CD4-positive, alpha-beta T cell (primary cell): ENCODE results near the gene RELL2. TPM values are rescaled to one million over a fixed set of nuclear protein-coding genes. Genes with fewer than 3 reads are reported as not detected.

ENCODE experiments used
- ATAC-seq: fragments of 200-7000 bp; cut with Tn5 transposase; one replicate; pipeline ENCODE4 v1.10.0; 2022; ENCODE audit warnings: mild to moderate bottlenecking; ENCODE audit not compliant: poor library complexity
- CTCF ChIA-PET: fragments of 350-600 bp; sonication (Branson Sonifier 250); formaldehyde crosslinking; loops from one replicate; lab custom pipeline; 2021; ENCODE audit warnings: antibody characterized with exemption, inconsistent platforms; lab: Charles Lee
- POLR2A ChIA-PET: fragments of 350-600 bp; sonication (Branson Sonifier 250); formaldehyde crosslinking; loops from one replicate; lab custom pipeline; 2021; ENCODE audit warnings: antibody characterized with exemption, inconsistent platforms; lab: Charles Lee
- DNase-seq, 14 experiments: peaks; one replicate each; pipeline ENCODE4 v3.0.0-alpha.2; 2013 to 2020; ENCODE audit warnings: mixed read lengths in 2 of 14
- H3K27ac ChIP-seq, 2 donors: one replicate each; pipeline versions ENCODE4 v1.5.1 to v1.7.0; 2013; ENCODE audit warnings: low read length in 2 of 2, low read depth in 1 of 2, mild to moderate bottlenecking in 1 of 2
- H3K27me3 ChIP-seq, 2 experiments: 1 replicate in 1 of 2; 2 replicates in 1 of 2; pipeline versions ENCODE4 v1.6.1 to v1.7.0; 2013; ENCODE audit warnings: low read length in 2 of 2, control low read depth in 1 of 2, mild to moderate bottlenecking in 1 of 2, moderate library complexity in 1 of 2; ENCODE audit not compliant: insufficient read depth in 2 of 2, control insufficient read depth in 1 of 2
- H3K36me3 ChIP-seq: one replicate; pipeline ENCODE4 v1.6.1; 2013; ENCODE audit warnings: low read length, control low read depth; ENCODE audit not compliant: insufficient read depth
- H3K4me1 ChIP-seq: one replicate; pipeline ENCODE4 v1.6.1; 2013; ENCODE audit warnings: low read length, control low read depth; ENCODE audit not compliant: insufficient read depth
- H3K4me3 ChIP-seq: one replicate; pipeline ENCODE4 v1.5.1; 2013; ENCODE audit warnings: mild to moderate bottlenecking, low read length, moderate library complexity
- H3K9me3 ChIP-seq, 2 experiments: 1 replicate in 1 of 2; 2 replicates in 1 of 2; pipeline versions ENCODE4 v1.6.1 to v1.7.0; 2013; ENCODE audit warnings: low read length in 2 of 2, mild to moderate bottlenecking in 2 of 2, control low read depth in 1 of 2, moderate library complexity in 1 of 2; ENCODE audit not compliant: control insufficient read depth in 1 of 2, insufficient read depth in 1 of 2
- H3K27ac Mint-ChIP-seq: one replicate; pipeline ENCODE4 v1.8.0; 2020; ENCODE audit warnings: mixed read lengths
- H3K27me3 Mint-ChIP-seq: one replicate; pipeline ENCODE4 v1.8.0; 2021; ENCODE audit warnings: mixed read lengths
- H3K36me3 Mint-ChIP-seq: one replicate; pipeline ENCODE4 v1.8.0; 2021; ENCODE audit warnings: low read depth, mixed read lengths
- H3K4me1 Mint-ChIP-seq: one replicate; pipeline ENCODE4 v1.8.0; 2021; ENCODE audit warnings: low read depth, mixed read lengths
- H3K4me3 Mint-ChIP-seq: one replicate; pipeline ENCODE4 v1.8.0; 2020; ENCODE audit warnings: mild to moderate bottlenecking, mixed read lengths
- H3K9me3 Mint-ChIP-seq: one replicate; pipeline ENCODE4 v1.8.0; 2020; ENCODE audit warnings: mixed read lengths
- intact Hi-C, 2 experiments: fragments of 100-400 bp; cut with DNase I in 1 of 2; cut with micrococcal nuclease in 1 of 2; formaldehyde crosslinking; loops; one replicate each; pipeline versions ENCODE4 v1.15.1 to v1.9.0; 2023 to 2025; cut with DNase I, micrococcal nuclease
- total RNA-seq, 174 experiments: library from RNA in 2 of 174; stranded (reverse) in 2 of 174; gene quantifications; one replicate each; pipeline ENCODE4 v1.2.3 and lab custom pipeline; 2021 to 2026
- TF ChIP-seq, protein P1 (sequence below): fragments of 200-600 bp; IDR thresholded peaks from one replicate; pipeline ENCODE4 v1.8.0; 2022; ENCODE audit warnings: antibody characterized with exemption, mild to moderate bottlenecking

RELL2 gene
- total RNA-seq, 2 experiments from 2014 or later, result 10.9 to 11.4 TPM

DNA sequence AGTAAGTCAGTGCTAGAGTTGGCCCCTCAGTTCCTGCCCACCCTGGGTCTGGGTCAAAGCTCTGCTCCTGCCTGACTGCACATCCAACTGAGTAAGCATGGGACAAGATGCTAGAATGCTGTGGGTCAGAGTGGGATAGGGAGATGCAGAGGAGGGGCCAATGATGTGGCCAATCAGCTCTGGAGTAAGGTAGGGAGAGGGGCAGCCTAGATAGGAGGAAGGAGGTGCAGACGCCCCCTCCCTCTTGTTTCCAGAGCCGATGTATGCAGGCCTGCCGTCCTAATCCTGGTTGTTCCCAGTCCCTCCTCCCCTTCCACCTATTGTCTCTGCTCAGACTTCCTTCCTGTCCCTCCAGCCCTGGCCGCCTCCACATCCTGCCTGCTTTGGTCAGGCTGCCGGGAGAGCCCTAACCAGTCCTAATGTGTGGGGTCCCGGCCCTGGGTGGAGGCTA is 44.0 kb downstream of the RELL2 start:
- Mint-ChIP-seq H3K4me3 (peak overlapping the region; percentile 13), H3K9me3 (no peaks in the 10 kb centered on the region), H3K36me3 (no peaks in the 10 kb centered on the region), H3K4me1 (peaks cover 29% of the 10 kb centered on the region), H3K27me3 (no peaks in the 10 kb centered on the region), H3K27ac (no peak overlapping the region)
- ChIA-PET CTCF (interaction anchor here (1.3 to 3.2 kb wide), 2 partner anchors 199 to 280 kb away, joined by 4 to 12 read pairs; no protein-coding TSS in a partner anchor), POLR2A (interaction anchor here (1.0 to 1.2 kb wide), 2 partner anchors 21 to 288 kb away, joined by 3 to 4 read pairs; partner anchors contain the start of gene RNF14)
- intact Hi-C loops, result loop anchor here in 1 of 2 experiments (5.0 kb wide), 1 partner anchor 677 kb away; no protein-coding TSS in a partner anchor
- Histone ChIP-seq H3K4me1 (peaks cover 37% of the 10 kb centered on the region), H3K9me3 (no peaks in the 10 kb centered on the region), H3K27me3 (no peaks in the 10 kb centered on the region), H3K4me3 (no peak overlapping the region), H3K36me3 (no peaks in the 10 kb centered on the region), H3K27ac (no peak overlapping the region)
- TF ChIP-seq, protein P1, sequence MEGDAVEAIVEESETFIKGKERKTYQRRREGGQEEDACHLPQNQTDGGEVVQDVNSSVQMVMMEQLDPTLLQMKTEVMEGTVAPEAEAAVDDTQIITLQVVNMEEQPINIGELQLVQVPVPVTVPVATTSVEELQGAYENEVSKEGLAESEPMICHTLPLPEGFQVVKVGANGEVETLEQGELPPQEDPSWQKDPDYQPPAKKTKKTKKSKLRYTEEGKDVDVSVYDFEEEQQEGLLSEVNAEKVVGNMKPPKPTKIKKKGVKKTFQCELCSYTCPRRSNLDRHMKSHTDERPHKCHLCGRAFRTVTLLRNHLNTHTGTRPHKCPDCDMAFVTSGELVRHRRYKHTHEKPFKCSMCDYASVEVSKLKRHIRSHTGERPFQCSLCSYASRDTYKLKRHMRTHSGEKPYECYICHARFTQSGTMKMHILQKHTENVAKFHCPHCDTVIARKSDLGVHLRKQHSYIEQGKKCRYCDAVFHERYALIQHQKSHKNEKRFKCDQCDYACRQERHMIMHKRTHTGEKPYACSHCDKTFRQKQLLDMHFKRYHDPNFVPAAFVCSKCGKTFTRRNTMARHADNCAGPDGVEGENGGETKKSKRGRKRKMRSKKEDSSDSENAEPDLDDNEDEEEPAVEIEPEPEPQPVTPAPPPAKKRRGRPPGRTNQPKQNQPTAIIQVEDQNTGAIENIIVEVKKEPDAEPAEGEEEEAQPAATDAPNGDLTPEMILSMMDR, result no peak
- DNase-seq (peak in 1 of 14 experiments; percentile 10), ATAC-seq (no peak)

DNA sequence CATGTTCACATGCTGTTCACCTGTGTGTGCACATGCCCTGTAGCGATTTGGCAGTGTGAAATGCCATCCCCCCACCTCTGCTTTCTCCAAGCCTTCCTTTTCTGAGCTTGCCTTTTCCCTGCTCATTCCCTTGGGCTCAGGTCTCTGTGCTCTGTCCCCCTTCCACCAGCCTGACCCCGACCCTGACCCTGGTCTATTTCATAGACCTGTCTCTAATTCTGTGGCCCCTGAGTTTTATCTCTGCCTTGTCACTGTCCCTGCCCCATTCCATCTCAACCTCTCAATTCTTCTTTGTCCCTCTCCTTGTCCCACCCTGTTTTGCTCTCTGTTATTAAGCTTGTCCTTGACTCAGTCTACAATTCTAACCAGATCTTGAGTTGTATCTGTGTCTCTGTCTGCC is 44.5 kb downstream of the RELL2 start:
- no peak for ATAC-seq
- Histone ChIP-seq H3K27ac (no peak overlapping the region), H3K4me1 (peaks cover 37% of the 10 kb centered on the region), H3K4me3 (peak overlapping the region; percentile 51), H3K36me3 (no peaks in the 10 kb centered on the region), H3K27me3 (no peaks in the 10 kb centered on the region), H3K9me3 (no peaks in the 10 kb centered on the region)
- ChIA-PET CTCF (interaction anchor here (1.3 to 3.2 kb wide), 2 partner anchors 198 to 280 kb away, joined by 4 to 12 read pairs; no protein-coding TSS in a partner anchor), POLR2A (interaction anchor here (1.0 to 2.7 kb wide), 4 partner anchors 12 to 288 kb away, joined by 3 to 14 read pairs (median 4); partner anchors contain the start of genes FCHSD1 and RNF14)
- Mint-ChIP-seq H3K9me3 (no peaks in the 10 kb centered on the region), H3K27ac (no peak overlapping the region), H3K4me3 (peak overlapping the region; percentile 58), H3K27me3 (no peaks in the 10 kb centered on the region), H3K4me1 (peaks cover 29% of the 10 kb centered on the region), H3K36me3 (no peaks in the 10 kb centered on the region)
- DNase-seq, result no peak
- TF ChIP-seq, protein P1, result no peak
- intact Hi-C loops, result loop anchor here in 1 of 2 experiments (5.0 kb wide), 1 partner anchor 676 kb away; no protein-coding TSS in a partner anchor

DNA sequence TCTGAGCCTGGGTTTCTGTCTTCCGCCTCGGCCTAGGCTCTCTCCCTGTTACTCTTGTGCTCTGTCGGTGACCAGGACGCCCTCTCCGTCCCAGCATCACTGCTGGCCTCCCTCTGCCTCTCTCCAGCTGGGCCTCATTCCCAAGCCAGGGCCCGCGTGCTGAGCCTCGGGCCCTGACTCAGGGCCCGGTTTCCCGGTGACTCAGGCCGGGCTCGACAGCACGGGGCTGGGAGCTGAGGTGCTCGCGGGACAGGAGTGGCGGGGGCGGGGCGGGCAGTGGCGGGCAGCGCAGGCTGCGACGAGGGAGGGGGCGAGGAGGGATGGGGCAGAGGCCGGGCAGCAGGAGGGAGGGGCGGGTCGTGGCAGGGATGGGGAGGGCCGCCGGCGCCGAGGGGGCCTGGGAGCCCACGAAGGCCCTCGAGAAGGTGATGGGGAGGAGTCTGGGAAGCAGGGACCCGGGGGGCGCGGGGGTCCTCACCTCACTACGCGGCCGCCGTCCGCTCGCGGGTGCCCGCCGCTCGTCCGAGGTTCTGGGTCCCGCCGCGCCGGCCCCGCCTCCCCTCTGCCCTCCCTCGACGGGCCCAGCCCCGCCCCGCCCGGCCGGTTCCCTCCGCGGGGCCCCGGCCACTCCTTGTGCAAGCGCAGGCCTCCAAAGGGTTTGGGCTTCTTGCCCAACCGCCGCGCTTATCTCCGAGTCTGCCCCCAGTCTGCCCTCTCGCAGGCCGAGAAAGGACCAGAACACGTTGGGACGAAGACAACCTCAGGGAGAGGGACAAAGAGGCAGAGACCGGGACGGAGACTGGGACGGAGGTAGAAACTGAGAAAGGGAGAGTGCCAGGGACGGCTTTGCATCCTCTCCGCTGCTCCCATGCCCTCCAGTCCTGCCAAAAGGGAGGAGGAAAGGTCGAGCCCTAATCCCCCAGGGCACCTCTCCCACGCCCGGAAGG is 45.2 kb downstream of the RELL2 start, which contains the start of gene ARAP3:
Gene ARAP3 (minus strand): TSS at position 536 of the 947 bp plus-strand sequence. CDS start 1,744 bp downstream, outside the sequence.
- no peak within 1 kb of the TSS for H3K27ac Mint-ChIP-seq
- peaks cover 29% of the 10 kb centered on the region for H3K4me1 Mint-ChIP-seq
- H3K4me1 ChIP-seq, result peaks cover 37% of the 10 kb centered on the region
- TF ChIP-seq, protein P1, result no peak
- ChIA-PET CTCF (interaction anchor here (0.7 to 3.2 kb wide), 5 partner anchors 11 to 312 kb away, joined by 3 to 17 read pairs (median 7); partner anchors contain the start of gene PCDHGB3), POLR2A (interaction anchor here (1.0 to 2.7 kb wide), 9 partner anchors 11 to 287 kb away, joined by 3 to 22 read pairs (median 5); partner anchors contain the start of genes DELE1, FCHSD1, PCDH12 and RNF14)
- no peaks in the 10 kb centered on the region for H3K9me3 ChIP-seq
- no peaks in the 10 kb centered on the region for H3K9me3 Mint-ChIP-seq
- H3K27me3 Mint-ChIP-seq, result no peaks in the 10 kb centered on the region
- peak in 10 of 14 experiments; percentile 22 to 66 (median 38) for DNase-seq
- no peak within 1 kb of the TSS for H3K27ac ChIP-seq
- intact Hi-C loops, result loop anchor here in 1 of 2 experiments (5.0 kb wide), 1 partner anchor 675 kb away; no protein-coding TSS in a partner anchor
- peak within 1 kb of the TSS; percentile 62 for H3K4me3 Mint-ChIP-seq
- H3K36me3 Mint-ChIP-seq, result no peaks in the 10 kb centered on the region
- ATAC-seq, result peak; percentile 66
- H3K27me3 ChIP-seq, result no peaks in the 10 kb centered on the region
- H3K4me3 ChIP-seq, result peak within 1 kb of the TSS; percentile 51
- no peaks in the 10 kb centered on the region for H3K36me3 ChIP-seq
